ENCODE data around the gene UTS2. TPM values are rescaled to one million over a fixed set of nuclear protein-coding genes. Genes with fewer than 3 reads are reported as not detected.

Gene UTS2
- total and polyA plus RNA-seq, 2 of the 4 experiments (the other 2 are of a cell fraction), result not detected

- CTCF ChIA-PET, result interaction anchor here (0.6 kb wide), 1 partner anchor 1308 kb away, joined by 3 read pairs; no protein-coding TSS in a partner anchor
Observed at GRCh38 chr1:7862211-7863060, 9.6 kb upstream of the UTS2 start.

More at GRCh38 chr1:7862211-7863060, 9.6 kb upstream of the UTS2 start:
- Histone ChIP-seq H4K8ac (ENCODE audit: low read depth in 2 of 2, low read length in 2 of 2) (no peak overlapping the region), H4K91ac (ENCODE audit: insufficient read depth, low read depth, low read length) (no peak overlapping the region), H2BK120ac (ENCODE audit: low read depth, low read length) (no peak overlapping the region), H3K23ac (ENCODE audit: low read depth, low read length) (no peak overlapping the region), H3K27ac (ENCODE audit: insufficient read depth, low read length) (no peak overlapping the region), H2AFZ (replicated peaks; ENCODE audit: low read length, poor library complexity) (no peak overlapping the region), H3K4me1 (ENCODE audit: control insufficient read depth, insufficient read depth, low read length) (no peaks in the 10 kb centered on the region), H2BK20ac (ENCODE audit: low read depth, low read length) (no peak overlapping the region), H4K5ac (ENCODE audit: low read depth, low read length) (no peak overlapping the region), H3K36me3 (ENCODE audit: control insufficient read depth, insufficient read depth, low read length) (no peaks in the 10 kb centered on the region), H2BK15ac (ENCODE audit: low read depth, low read length) (no peak overlapping the region), H3K56ac (ENCODE audit: extremely low read depth, insufficient read depth, low read length) (no peak overlapping the region), H3K14ac (replicated peaks; ENCODE audit: low read depth, low read length) (no peak overlapping the region), H3K4me2 (ENCODE audit: low read depth, low read length) (no peak overlapping the region), H3K9me1 (ENCODE audit: insufficient read depth, low read length) (no peaks in the 10 kb centered on the region), H2BK5ac (ENCODE audit: low read depth, low read length, poor library complexity, severe bottlenecking) (no peak overlapping the region), H3K18ac (ENCODE audit: low read depth, low read length) (no peak overlapping the region), H4K20me1 (ENCODE audit: insufficient read depth, low read length) (no peaks in the 10 kb centered on the region), H3K9me3 (ENCODE audit: control insufficient read depth, insufficient read depth, low read length) (peaks cover 4% of the 10 kb centered on the region), H2AK5ac (ENCODE audit: low read depth, low read length) (no peak overlapping the region), H3K4ac (ENCODE audit: low read depth, low read length) (no peak overlapping the region), H2AK9ac (replicated peaks; ENCODE audit: low read depth, low read length, poor library complexity) (no peak overlapping the region), H3K79me1 (ENCODE audit: low read depth in 1 of 2, low read length in 2 of 2) (no peaks in the 10 kb centered on the region), H3K4me3 (ENCODE audit: insufficient read depth, low read depth, low read length) (no peak overlapping the region), H3K27me3 (ENCODE audit: control insufficient read depth, insufficient read depth, low read length) (no peaks in the 10 kb centered on the region; the same call in none of the 2 replicates), H3K9ac (ENCODE audit: low read depth, low read length) (no peak overlapping the region)
- WGBS, 2 experiments (ENCODE audit: extremely low coverage in 2 of 2, insufficient read length in 1 of 2), result 87% methylated on average over 7 of the region's 17 CpGs; no CpG with 5 or more reads in 1 of the 2 experiments
- no peak for TF ChIP-seq RCOR1 (IDR thresholded peaks at IDR 0.05; ENCODE audit: insufficient replicate concordance, low read length)
- TF ChIP-seq ELK1 (IDR thresholded peaks at IDR 0.05; ENCODE audit: borderline replicate concordance, low read depth, low read length), result no peak
- no peak for TF ChIP-seq MAFK (IDR thresholded peaks at IDR 0.05; ENCODE audit: low read depth, low read length)
- POLR2A ChIA-PET (ENCODE audit: unreplicated experiment), result no interaction called here
- DNase-seq (no peak), ATAC-seq (ENCODE audit: low read depth) (no peak)
- no TSS peak for BruUV-seq (replicated peaks)
- intact Hi-C loops (cut with micrococcal nuclease), result no loop called here
- in situ Hi-C loops (cut with MboI; ENCODE audit: low sequenced_read_pairs), result no loop called here
- dilution Hi-C loops (cut with HindIII; ENCODE audit: low sequenced_read_pairs, unreplicated experiment), result no loop called here
